ENCODE measurements around the gene RNASE11. TPM values are rescaled to one million over a fixed set of nuclear protein-coding genes. Genes with fewer than 3 reads are reported as not detected.
A peak's percentile ranks its signal among the peaks of the same experiment; 100 is the strongest.

Gene RNASE11
- total RNA-seq, 2 experiments from 2014 or later: not detected

DNA sequence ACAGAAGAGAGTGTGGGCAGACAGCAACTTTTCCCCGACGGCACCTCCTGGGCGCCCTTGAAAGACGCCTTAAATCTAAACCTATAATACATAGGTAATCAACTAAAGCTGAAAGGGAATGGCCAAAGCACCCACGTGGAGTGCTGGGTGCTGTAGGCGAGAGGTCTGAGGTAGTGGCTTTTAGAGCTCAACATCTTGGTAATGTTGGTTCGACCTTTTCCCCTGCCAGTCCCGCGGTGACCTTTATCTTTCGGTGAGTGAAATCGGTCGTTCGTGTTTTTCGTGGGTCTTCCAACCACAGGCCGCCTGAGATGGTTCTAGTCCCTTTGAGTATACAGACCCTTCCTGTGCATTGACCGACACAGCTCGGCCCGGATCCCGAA lies 44.6 kb upstream of the RNASE11 start:
- H3K79me2 ChIP-seq (ENCODE audit: insufficient read depth, low read depth, low read length): no peaks in the 10 kb centered on the region
- H3K9me2 ChIP-seq (ENCODE audit: insufficient read depth, low read length): no peaks in the 10 kb centered on the region
- no peak overlapping the region for H3K27ac ChIP-seq (ENCODE audit: low read depth, low read length, poor library complexity, severe bottlenecking)
- no peak for DNase-seq (ENCODE audit: low spot score)
- H3K4me2 ChIP-seq (ENCODE audit: low read length): no peak overlapping the region; the same call in 1 of the 2 replicates
- H4K20me1 ChIP-seq (ENCODE audit: insufficient read depth, low read length): no peaks in the 10 kb centered on the region
- H3K36me3 ChIP-seq (ENCODE audit: insufficient read depth, low read length): no peaks in the 10 kb centered on the region
- no TSS peak for BruUV-seq (replicated peaks)
- H3K4me1 ChIP-seq (ENCODE audit: insufficient read depth, low read length, poor library complexity, severe bottlenecking): no peaks in the 10 kb centered on the region
- intact Hi-C loops (cut with micrococcal nuclease; ENCODE audit: unreplicated experiment): no loop called here
- H3K9me3 ChIP-seq (ENCODE audit: low read length): no peaks in the 10 kb centered on the region
- H3K4me3 ChIP-seq (ENCODE audit: low read depth, low read length, poor library complexity, severe bottlenecking): no peak overlapping the region
- CTCF ChIA-PET (ENCODE audit: unreplicated experiment): no interaction called here
- H2AFZ ChIP-seq (ENCODE audit: low read length): no peak overlapping the region
- POLR2A ChIA-PET: interaction anchor here (0.6 kb wide), 1 partner anchor 184 kb away, joined by 4 read pairs; no protein-coding TSS in a partner anchor
- TF ChIP-seq EZH2phosphoT487 (IDR thresholded peaks at IDR 0.05; ENCODE audit: borderline replicate concordance, low read depth, low read length): no peak
- TF ChIP-seq, protein P1, sequence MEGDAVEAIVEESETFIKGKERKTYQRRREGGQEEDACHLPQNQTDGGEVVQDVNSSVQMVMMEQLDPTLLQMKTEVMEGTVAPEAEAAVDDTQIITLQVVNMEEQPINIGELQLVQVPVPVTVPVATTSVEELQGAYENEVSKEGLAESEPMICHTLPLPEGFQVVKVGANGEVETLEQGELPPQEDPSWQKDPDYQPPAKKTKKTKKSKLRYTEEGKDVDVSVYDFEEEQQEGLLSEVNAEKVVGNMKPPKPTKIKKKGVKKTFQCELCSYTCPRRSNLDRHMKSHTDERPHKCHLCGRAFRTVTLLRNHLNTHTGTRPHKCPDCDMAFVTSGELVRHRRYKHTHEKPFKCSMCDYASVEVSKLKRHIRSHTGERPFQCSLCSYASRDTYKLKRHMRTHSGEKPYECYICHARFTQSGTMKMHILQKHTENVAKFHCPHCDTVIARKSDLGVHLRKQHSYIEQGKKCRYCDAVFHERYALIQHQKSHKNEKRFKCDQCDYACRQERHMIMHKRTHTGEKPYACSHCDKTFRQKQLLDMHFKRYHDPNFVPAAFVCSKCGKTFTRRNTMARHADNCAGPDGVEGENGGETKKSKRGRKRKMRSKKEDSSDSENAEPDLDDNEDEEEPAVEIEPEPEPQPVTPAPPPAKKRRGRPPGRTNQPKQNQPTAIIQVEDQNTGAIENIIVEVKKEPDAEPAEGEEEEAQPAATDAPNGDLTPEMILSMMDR (conservative IDR thresholded peaks at IDR 0.05; ENCODE audit: low read length): no peak

DNA sequence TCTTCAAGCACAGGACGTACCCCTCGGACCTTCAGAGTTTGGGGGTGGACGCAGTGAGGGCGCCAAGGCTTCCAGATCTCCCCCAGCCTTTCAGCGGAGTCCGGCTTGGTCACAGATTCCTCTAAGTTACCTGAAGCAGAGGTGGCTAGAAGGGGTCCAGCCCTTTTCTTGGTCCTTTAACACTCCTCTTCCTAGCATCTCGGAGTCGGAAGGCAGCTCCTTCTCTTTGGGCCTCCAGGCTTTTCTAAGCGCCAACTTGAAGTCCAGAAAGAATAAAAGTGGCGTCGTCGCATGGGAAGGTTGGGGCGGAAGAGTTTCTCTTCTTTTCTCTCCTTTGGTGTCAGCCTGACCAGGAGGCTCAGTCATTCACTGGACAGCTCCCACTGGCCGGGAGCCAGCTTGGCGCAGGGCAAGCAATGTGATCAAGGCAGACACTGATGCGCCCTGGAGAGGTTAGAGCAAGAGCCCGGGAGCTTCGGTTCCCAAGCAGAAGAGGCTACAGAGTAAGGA lies 44.1 kb upstream of the RNASE11 start:
- Histone ChIP-seq H4K20me1 (ENCODE audit: insufficient read depth, low read length) (no peaks in the 10 kb centered on the region), H3K9me2 (ENCODE audit: insufficient read depth, low read length) (no peaks in the 10 kb centered on the region), H3K27ac (ENCODE audit: low read depth, low read length, poor library complexity, severe bottlenecking) (no peak overlapping the region), H3K4me3 (ENCODE audit: low read depth, low read length, poor library complexity, severe bottlenecking) (no peak overlapping the region), H3K79me2 (ENCODE audit: insufficient read depth, low read depth, low read length) (no peaks in the 10 kb centered on the region), H3K9me3 (ENCODE audit: low read length) (no peaks in the 10 kb centered on the region), H2AFZ (ENCODE audit: low read length) (no peak overlapping the region), H3K4me2 (ENCODE audit: low read length) (no peak overlapping the region), H3K4me1 (ENCODE audit: insufficient read depth, low read length, poor library complexity, severe bottlenecking) (no peaks in the 10 kb centered on the region), H3K36me3 (ENCODE audit: insufficient read depth, low read length) (no peaks in the 10 kb centered on the region)
- no peak for DNase-seq (ENCODE audit: low spot score)
- CTCF ChIA-PET (ENCODE audit: unreplicated experiment): no interaction called here
- no TSS peak for BruUV-seq (replicated peaks)
- POLR2A ChIA-PET: interaction anchor here (0.6 kb wide), 1 partner anchor 184 kb away, joined by 4 read pairs; no protein-coding TSS in a partner anchor
- intact Hi-C loops (cut with micrococcal nuclease; ENCODE audit: unreplicated experiment): no loop called here
- TF ChIP-seq EZH2phosphoT487 (IDR thresholded peaks at IDR 0.05; ENCODE audit: borderline replicate concordance, low read depth, low read length): no peak
- TF ChIP-seq, protein P1 (conservative IDR thresholded peaks at IDR 0.05; ENCODE audit: low read length): no peak

DNA sequence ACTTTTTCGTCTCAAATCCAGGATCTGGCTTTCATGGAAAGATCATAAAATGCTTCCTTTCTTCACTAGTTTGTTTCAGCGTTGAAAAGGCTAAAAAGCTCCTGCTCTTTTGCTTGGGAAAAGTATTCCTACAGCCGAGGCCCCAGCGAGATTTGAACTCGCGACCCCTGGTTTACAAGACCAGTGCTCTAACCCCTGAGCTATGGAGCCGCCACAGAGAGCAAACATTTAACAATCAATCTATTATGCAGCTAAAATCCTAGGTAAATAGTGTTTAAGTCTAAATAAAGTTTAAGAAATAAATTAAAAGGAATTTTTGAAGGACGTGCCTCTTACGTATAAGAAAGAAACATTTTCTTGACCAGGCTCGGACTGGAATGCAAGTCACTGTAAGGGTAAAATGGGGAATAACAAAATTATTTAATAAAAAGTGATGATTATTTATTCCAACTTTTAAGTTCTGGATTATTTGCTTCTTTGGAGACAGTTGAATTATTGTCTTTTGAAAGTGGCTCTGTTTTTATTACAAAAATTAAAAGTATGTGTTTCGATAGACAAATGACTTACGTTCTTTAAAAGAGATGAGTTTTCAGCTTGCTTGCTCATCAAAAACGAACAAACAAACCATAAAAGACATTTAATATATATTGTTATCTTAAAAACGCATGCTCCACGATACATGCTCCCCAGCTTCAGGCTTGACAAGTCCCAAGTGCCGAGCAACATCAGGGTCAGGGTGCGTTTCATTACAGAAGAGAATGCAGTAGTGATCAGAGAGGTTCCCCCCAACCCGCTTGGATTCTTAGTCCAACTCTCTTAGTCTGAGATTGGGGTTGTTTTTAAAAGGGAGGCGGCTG lies 43.5 kb upstream of the RNASE11 start:
- H2AFZ ChIP-seq (ENCODE audit: low read length): no peak overlapping the region
- H3K36me3 ChIP-seq (ENCODE audit: insufficient read depth, low read length): no peaks in the 10 kb centered on the region
- TF ChIP-seq, protein P1 (conservative IDR thresholded peaks at IDR 0.05; ENCODE audit: low read length): no peak
- no peak for TF ChIP-seq EZH2phosphoT487 (IDR thresholded peaks at IDR 0.05; ENCODE audit: borderline replicate concordance, low read depth, low read length)
- H3K9me2 ChIP-seq (ENCODE audit: insufficient read depth, low read length): no peaks in the 10 kb centered on the region
- no peaks in the 10 kb centered on the region for H3K9me3 ChIP-seq (ENCODE audit: low read length)
- H4K20me1 ChIP-seq (ENCODE audit: insufficient read depth, low read length): no peaks in the 10 kb centered on the region
- intact Hi-C loops (cut with micrococcal nuclease; ENCODE audit: unreplicated experiment): no loop called here
- peak overlapping the region; percentile 23; the same call in 1 of the 2 replicates for H3K4me2 ChIP-seq (ENCODE audit: low read length)
- no peak overlapping the region for H3K4me3 ChIP-seq (ENCODE audit: low read depth, low read length, poor library complexity, severe bottlenecking)
- POLR2A ChIA-PET: interaction anchor here (1.0 kb wide), 1 partner anchor 9 kb away, joined by 3 read pairs; no protein-coding TSS in a partner anchor
- no peaks in the 10 kb centered on the region for H3K4me1 ChIP-seq (ENCODE audit: insufficient read depth, low read length, poor library complexity, severe bottlenecking)
- no TSS peak for BruUV-seq (replicated peaks)
- CTCF ChIA-PET (ENCODE audit: unreplicated experiment): no interaction called here
- no peaks in the 10 kb centered on the region for H3K79me2 ChIP-seq (ENCODE audit: insufficient read depth, low read depth, low read length)
- no peak for DNase-seq (ENCODE audit: low spot score)
- H3K27ac ChIP-seq (ENCODE audit: low read depth, low read length, poor library complexity, severe bottlenecking): no peak overlapping the region
